Measurements from ENCODE around the gene TCF12. TPM values are rescaled to one million over a fixed set of nuclear protein-coding genes. Genes with fewer than 3 reads are reported as not detected.

TCF12 gene
- polyA plus RNA-seq, 2 donors, result 6.8 to 9.5 TPM

- WGBS, 2 donors, result 72 to 81% methylated on average over 3 of the region's 3 CpGs
- no peaks in the 10 kb centered on the region for H3K9me3 ChIP-seq (ENCODE audit: control insufficient read depth in 2 of 2, insufficient read depth in 1 of 2, low read depth in 1 of 2, low read length in 1 of 2)
- H3K4me1 ChIP-seq (ENCODE audit: control insufficient read depth in 2 of 2, insufficient read depth in 2 of 2, low read length in 1 of 2), result no peaks in the 10 kb centered on the region
Measured at GRCh38 chr15:57227166-57227565, 308.7 kb downstream of the TCF12 start.

GRCh38 chr15:57227899-57228298 is 309.5 kb downstream of the TCF12 start:
- Histone ChIP-seq H3K36me3 (ENCODE audit: control insufficient read depth in 2 of 2, insufficient read depth in 2 of 2, low read length in 1 of 2) (peaks cover 0 to 2% of the 10 kb centered on the region in 2 donors), H3K27me3 (ENCODE audit: control insufficient read depth in 1 of 2, insufficient read depth in 2 of 2, low read length in 2 of 2) (no peaks in the 10 kb centered on the region), H3K4me3 (ENCODE audit: low read depth in 1 of 2, low read length in 2 of 2) (no peak overlapping the region), H3K4me1 (ENCODE audit: control insufficient read depth in 2 of 2, insufficient read depth in 2 of 2, low read length in 1 of 2) (no peaks in the 10 kb centered on the region), H3K27ac (ENCODE audit: low read depth in 2 of 2, low read length in 1 of 2) (no peak overlapping the region), H3K9me3 (ENCODE audit: control insufficient read depth in 2 of 2, insufficient read depth in 1 of 2, low read depth in 1 of 2, low read length in 1 of 2) (no peaks in the 10 kb centered on the region)
- 73 to 80% methylated on average over 2 of the region's 2 CpGs for WGBS, 2 donors

More at GRCh38 chr15:57227166-57227565, 308.7 kb downstream of the TCF12 start:
- Histone ChIP-seq H3K36me3 (ENCODE audit: control insufficient read depth in 2 of 2, insufficient read depth in 2 of 2, low read length in 1 of 2) (no peaks in the 10 kb centered on the region), H3K27me3 (ENCODE audit: control insufficient read depth in 1 of 2, insufficient read depth in 2 of 2, low read length in 2 of 2) (no peaks in the 10 kb centered on the region), H3K27ac (ENCODE audit: low read depth in 2 of 2, low read length in 1 of 2) (no peak overlapping the region), H3K4me3 (ENCODE audit: low read depth in 1 of 2, low read length in 2 of 2) (no peak overlapping the region)

- WGBS, 2 donors, result 73 to 81% methylated on average over 4 of the region's 4 CpGs
- no peaks in the 10 kb centered on the region for H3K4me1 ChIP-seq (ENCODE audit: control insufficient read depth in 2 of 2, insufficient read depth in 2 of 2, low read length in 1 of 2)
- H3K36me3 ChIP-seq (ENCODE audit: control insufficient read depth in 2 of 2, insufficient read depth in 2 of 2, low read length in 1 of 2), result peaks cover 0 to 2% of the 10 kb centered on the region in 2 donors
- H3K27me3 ChIP-seq (ENCODE audit: control insufficient read depth in 1 of 2, insufficient read depth in 2 of 2, low read length in 2 of 2), result no peaks in the 10 kb centered on the region
- no peaks in the 10 kb centered on the region for H3K9me3 ChIP-seq (ENCODE audit: control insufficient read depth in 2 of 2, insufficient read depth in 1 of 2, low read depth in 1 of 2, low read length in 1 of 2)
- H3K4me3 ChIP-seq (ENCODE audit: low read depth in 1 of 2, low read length in 2 of 2), result no peak overlapping the region
- H3K27ac ChIP-seq (ENCODE audit: low read depth in 2 of 2, low read length in 1 of 2), result no peak overlapping the region
Measured at GRCh38 chr15:57228395-57228794, 310.0 kb downstream of the TCF12 start.

- Histone ChIP-seq H3K9me3 (ENCODE audit: control insufficient read depth in 2 of 2, insufficient read depth in 1 of 2, low read depth in 1 of 2, low read length in 1 of 2) (no peaks in the 10 kb centered on the region), H3K36me3 (ENCODE audit: control insufficient read depth in 2 of 2, insufficient read depth in 2 of 2, low read length in 1 of 2) (peaks cover 0 to 2% of the 10 kb centered on the region in 2 donors), H3K27me3 (ENCODE audit: control insufficient read depth in 1 of 2, insufficient read depth in 2 of 2, low read length in 2 of 2) (no peaks in the 10 kb centered on the region), H3K4me3 (ENCODE audit: low read depth in 1 of 2, low read length in 2 of 2) (no peak overlapping the region), H3K4me1 (ENCODE audit: control insufficient read depth in 2 of 2, insufficient read depth in 2 of 2, low read length in 1 of 2) (no peaks in the 10 kb centered on the region), H3K27ac (ENCODE audit: low read depth in 2 of 2, low read length in 1 of 2) (no peak overlapping the region)
Measured at GRCh38 chr15:57229051-57229450, 310.6 kb downstream of the TCF12 start.

- no peaks in the 10 kb centered on the region for H3K9me3 ChIP-seq (ENCODE audit: control insufficient read depth in 2 of 2, insufficient read depth in 1 of 2, low read depth in 1 of 2, low read length in 1 of 2)
- H3K27me3 ChIP-seq (ENCODE audit: control insufficient read depth in 1 of 2, insufficient read depth in 2 of 2, low read length in 2 of 2), result no peaks in the 10 kb centered on the region
- no peaks in the 10 kb centered on the region for H3K4me1 ChIP-seq (ENCODE audit: control insufficient read depth in 2 of 2, insufficient read depth in 2 of 2, low read length in 1 of 2)
- H3K36me3 ChIP-seq (ENCODE audit: control insufficient read depth in 2 of 2, insufficient read depth in 2 of 2, low read length in 1 of 2), result peaks cover 0 to 2% of the 10 kb centered on the region in 2 donors
- H3K27ac ChIP-seq (ENCODE audit: low read depth in 2 of 2, low read length in 1 of 2), result no peak overlapping the region
- H3K4me3 ChIP-seq (ENCODE audit: low read depth in 1 of 2, low read length in 2 of 2), result no peak overlapping the region
- WGBS, 2 donors, result 98 to 100% methylated on average over 1 of the region's 1 CpG
Measured at GRCh38 chr15:57231559-57231958, 313.1 kb downstream of the TCF12 start.

GRCh38 chr15:57234156-57234555 is 315.7 kb downstream of the TCF12 start:
- H3K4me1 ChIP-seq (ENCODE audit: control insufficient read depth in 2 of 2, insufficient read depth in 2 of 2, low read length in 1 of 2), result no peaks in the 10 kb centered on the region
- H3K27ac ChIP-seq (ENCODE audit: low read depth in 2 of 2, low read length in 1 of 2), result no peak overlapping the region
- H3K9me3 ChIP-seq (ENCODE audit: control insufficient read depth in 2 of 2, insufficient read depth in 1 of 2, low read depth in 1 of 2, low read length in 1 of 2), result no peaks in the 10 kb centered on the region
- WGBS, 2 donors, result 81 to 95% methylated on average over 2 of the region's 2 CpGs
- H3K4me3 ChIP-seq (ENCODE audit: low read depth in 1 of 2, low read length in 2 of 2), result no peak overlapping the region
- peaks cover 0 to 2% of the 10 kb centered on the region in 2 donors for H3K36me3 ChIP-seq (ENCODE audit: control insufficient read depth in 2 of 2, insufficient read depth in 2 of 2, low read length in 1 of 2)
- H3K27me3 ChIP-seq (ENCODE audit: control insufficient read depth in 1 of 2, insufficient read depth in 2 of 2, low read length in 2 of 2), result no peaks in the 10 kb centered on the region

- Histone ChIP-seq H3K4me3 (ENCODE audit: low read depth in 1 of 2, low read length in 2 of 2) (no peak overlapping the region), H3K27ac (ENCODE audit: low read depth in 2 of 2, low read length in 1 of 2) (no peak overlapping the region), H3K36me3 (ENCODE audit: control insufficient read depth in 2 of 2, insufficient read depth in 2 of 2, low read length in 1 of 2) (peaks cover 0 to 2% of the 10 kb centered on the region in 2 donors), H3K4me1 (ENCODE audit: control insufficient read depth in 2 of 2, insufficient read depth in 2 of 2, low read length in 1 of 2) (no peaks in the 10 kb centered on the region), H3K9me3 (ENCODE audit: control insufficient read depth in 2 of 2, insufficient read depth in 1 of 2, low read depth in 1 of 2, low read length in 1 of 2) (no peaks in the 10 kb centered on the region), H3K27me3 (ENCODE audit: control insufficient read depth in 1 of 2, insufficient read depth in 2 of 2, low read length in 2 of 2) (no peaks in the 10 kb centered on the region)
- WGBS, 2 donors, result 87 to 89% methylated on average over 4 of the region's 4 CpGs
Measured at GRCh38 chr15:57235186-57235585, 316.7 kb downstream of the TCF12 start.

GRCh38 chr15:57235873-57236272 is 317.4 kb downstream of the TCF12 start:
- Histone ChIP-seq H3K4me3 (ENCODE audit: low read depth in 1 of 2, low read length in 2 of 2) (no peak overlapping the region), H3K27me3 (ENCODE audit: control insufficient read depth in 1 of 2, insufficient read depth in 2 of 2, low read length in 2 of 2) (no peaks in the 10 kb centered on the region), H3K4me1 (ENCODE audit: control insufficient read depth in 2 of 2, insufficient read depth in 2 of 2, low read length in 1 of 2) (no peaks in the 10 kb centered on the region), H3K27ac (ENCODE audit: low read depth in 2 of 2, low read length in 1 of 2) (no peak overlapping the region), H3K9me3 (ENCODE audit: control insufficient read depth in 2 of 2, insufficient read depth in 1 of 2, low read depth in 1 of 2, low read length in 1 of 2) (no peaks in the 10 kb centered on the region), H3K36me3 (ENCODE audit: control insufficient read depth in 2 of 2, insufficient read depth in 2 of 2, low read length in 1 of 2) (peaks cover 0 to 2% of the 10 kb centered on the region in 2 donors)
- whole genome bisulfite sequencing, 2 donors, result 59% methylated on average over 4 of the region's 4 CpGs

GRCh38 chr15:57236561-57237300 is 318.3 kb downstream of the TCF12 start:
- no peaks in the 10 kb centered on the region for H3K9me3 ChIP-seq (ENCODE audit: control insufficient read depth in 2 of 2, insufficient read depth in 1 of 2, low read depth in 1 of 2, low read length in 1 of 2)
- peaks cover 0 to 2% of the 10 kb centered on the region in 2 donors for H3K36me3 ChIP-seq (ENCODE audit: control insufficient read depth in 2 of 2, insufficient read depth in 2 of 2, low read length in 1 of 2)
- no peak overlapping the region for H3K4me3 ChIP-seq (ENCODE audit: low read depth in 1 of 2, low read length in 2 of 2)
- H3K27ac ChIP-seq (ENCODE audit: low read depth in 2 of 2, low read length in 1 of 2), result no peak overlapping the region
- H3K4me1 ChIP-seq (ENCODE audit: control insufficient read depth in 2 of 2, insufficient read depth in 2 of 2, low read length in 1 of 2), result no peaks in the 10 kb centered on the region
- WGBS, 2 donors, result 23 to 35% methylated on average over 3 of the region's 3 CpGs
- no peaks in the 10 kb centered on the region for H3K27me3 ChIP-seq (ENCODE audit: control insufficient read depth in 1 of 2, insufficient read depth in 2 of 2, low read length in 2 of 2)

- H3K27ac ChIP-seq (ENCODE audit: low read depth in 2 of 2, low read length in 1 of 2), result no peak overlapping the region
- H3K27me3 ChIP-seq (ENCODE audit: control insufficient read depth in 1 of 2, insufficient read depth in 2 of 2, low read length in 2 of 2), result no peaks in the 10 kb centered on the region
- no peak overlapping the region for H3K4me3 ChIP-seq (ENCODE audit: low read depth in 1 of 2, low read length in 2 of 2)
- no peaks in the 10 kb centered on the region for H3K9me3 ChIP-seq (ENCODE audit: control insufficient read depth in 2 of 2, insufficient read depth in 1 of 2, low read depth in 1 of 2, low read length in 1 of 2)
- 28 to 31% methylated on average over 2 of the region's 2 CpGs for WGBS, 2 donors
- peaks cover 0 to 2% of the 10 kb centered on the region in 2 donors for H3K36me3 ChIP-seq (ENCODE audit: control insufficient read depth in 2 of 2, insufficient read depth in 2 of 2, low read length in 1 of 2)
- H3K4me1 ChIP-seq (ENCODE audit: control insufficient read depth in 2 of 2, insufficient read depth in 2 of 2, low read length in 1 of 2), result no peaks in the 10 kb centered on the region
Measured at GRCh38 chr15:57237301-57237642, 318.8 kb downstream of the TCF12 start.
